B cell (primary cell): ENCODE data around the gene NRAS. TPM values are rescaled to one million over a fixed set of nuclear protein-coding genes. Genes with fewer than 3 reads are reported as not detected.

Source experiments
- ATAC-seq: fragments of 200-7000 bp; cut with Tn5 transposase; one replicate; pipeline ENCODE4 v1.10.0; 2021; ENCODE audit warnings: low read depth, mild to moderate bottlenecking, moderate number of reproducible peaks, moderate library complexity
- CTCF ChIA-PET: fragments of 350-600 bp; sonication (Branson Sonifier 250); formaldehyde crosslinking; loops from one replicate; lab custom pipeline; 2021; ENCODE audit warnings: antibody characterized with exemption, inconsistent platforms; lab: Charles Lee
- POLR2A ChIA-PET: fragments of 350-600 bp; sonication (Branson Sonifier 250); formaldehyde crosslinking; loops from one replicate; lab custom pipeline; 2021; ENCODE audit warnings: antibody characterized with exemption; lab: Charles Lee
- DNase-seq: peaks from one replicate; pipeline ENCODE4 v3.0.0; 2013
- H2AFZ ChIP-seq: 2 replicates; pipeline ENCODE4 v1.6.1; 2012; ENCODE audit warnings: mild to moderate bottlenecking, low read depth, low read length; ENCODE audit not compliant: insufficient read depth, poor library complexity, severe bottlenecking
- H3K27ac ChIP-seq, 2 donors: 1 replicate in 1 of 2; 2 replicates in 1 of 2; pipeline ENCODE4 v1.5.1; 2012 to 2013; ENCODE audit warnings: low read length in 2 of 2, mild to moderate bottlenecking in 2 of 2, moderate library complexity in 1 of 2
- H3K27me3 ChIP-seq, 4 experiments: fragments of 200-600 bp in 1 of 4; sonication (generic) in 1 of 4; replicated peaks in 1 of 4; 1 replicate in 2 of 4; 2 replicates in 2 of 4; pipeline versions ENCODE4 v1.6.1 to v1.7.0; 2013 to 2016; ENCODE audit warnings: low read length in 3 of 4, mild to moderate bottlenecking in 2 of 4, mixed read lengths in 1 of 4, moderate library complexity in 1 of 4; ENCODE audit not compliant: insufficient read depth in 4 of 4, control insufficient read depth in 3 of 4; ENCODE audit errors: control extremely low read depth in 1 of 4
- H3K36me3 ChIP-seq, 2 experiments: replicated peaks in 1 of 2; 1 replicate in 1 of 2; 2 replicates in 1 of 2; pipeline versions ENCODE4 v1.6.1 to v1.7.1; 2013; ENCODE audit warnings: low read length in 1 of 2; ENCODE audit not compliant: insufficient read depth in 2 of 2, control insufficient read depth in 1 of 2; ENCODE audit errors: control extremely low read depth in 1 of 2, extremely low read depth in 1 of 2
- H3K4me1 ChIP-seq, 2 donors: fragments of 200-600 bp in 1 of 2; sonication (generic) in 1 of 2; 1 replicate in 1 of 2; 2 replicates in 1 of 2; pipeline versions ENCODE4 v1.5.1 to v1.6.1; 2013 to 2017; ENCODE audit warnings: low read length in 2 of 2; ENCODE audit not compliant: control insufficient read depth in 2 of 2, insufficient read depth in 2 of 2
- H3K4me2 ChIP-seq: replicated peaks from 2 replicates; pipeline ENCODE3; 2012; ENCODE audit warnings: mild to moderate bottlenecking, low read depth, low read length; ENCODE audit not compliant: poor library complexity, severe bottlenecking
- H3K4me3 ChIP-seq, 5 experiments: fragments of 200-600 bp in 1 of 5; sonication (generic) in 1 of 5; 1 replicate in 3 of 5; 2 replicates in 2 of 5; pipeline versions ENCODE4 v1.5.1 to v1.7.0; 2011 to 2016; ENCODE audit warnings: low read length in 4 of 5, mild to moderate bottlenecking in 4 of 5, low read depth in 2 of 5, control low read depth in 1 of 5, moderate library complexity in 1 of 5; ENCODE audit not compliant: insufficient read depth in 1 of 5; ENCODE audit errors: control extremely low read depth in 1 of 5, extremely low read depth in 1 of 5
- H3K79me2 ChIP-seq: fragments of 200-600 bp; sonication (generic); one replicate; pipeline ENCODE4 v1.6.0; 2016; ENCODE audit warnings: low read length; ENCODE audit not compliant: control insufficient read depth, insufficient read depth
- H3K9ac ChIP-seq: fragments of 200-600 bp; sonication (generic); 2 replicates; pipeline ENCODE4 v1.6.1; 2017; ENCODE audit warnings: mild to moderate bottlenecking, low read length, moderate library complexity
- H3K9me3 ChIP-seq, 3 donors: one replicate each; pipeline versions ENCODE4 v1.6.1 to v1.7.1; 2013; ENCODE audit warnings: low read length in 2 of 3; ENCODE audit not compliant: control insufficient read depth in 2 of 3, insufficient read depth in 1 of 3; ENCODE audit errors: control extremely low read depth in 1 of 3
- H4K20me1 ChIP-seq: 2 replicates; pipeline ENCODE4 v1.6.0; 2012; ENCODE audit warnings: mild to moderate bottlenecking, low read length; ENCODE audit not compliant: insufficient read depth, control insufficient read depth, poor library complexity, severe bottlenecking
- H3K27ac Mint-ChIP-seq: one replicate; pipeline ENCODE4 v1.8.0; 2021; ENCODE audit warnings: mixed read lengths
- H3K27me3 Mint-ChIP-seq: one replicate; pipeline ENCODE4 v1.8.0; 2021; ENCODE audit warnings: mixed read lengths
- H3K4me1 Mint-ChIP-seq: one replicate; pipeline ENCODE4 v1.8.0; 2021; ENCODE audit warnings: mixed read lengths
- H3K4me3 Mint-ChIP-seq: one replicate; pipeline ENCODE4 v1.8.0; 2021; ENCODE audit warnings: mixed read lengths
- H3K9me3 Mint-ChIP-seq: one replicate; pipeline ENCODE4 v1.8.0; 2022; ENCODE audit warnings: mixed read lengths; ENCODE audit not compliant: insufficient read depth
- EZH2 ChIP-seq: IDR thresholded peaks from 2 replicates; pipeline ENCODE4 v1.6.1; 2012; ENCODE audit warnings: borderline replicate concordance, low read depth, mild to moderate bottlenecking, moderate library complexity, low read length; ENCODE audit not compliant: insufficient read depth, poor library complexity, severe bottlenecking
- WGBS: methylation state at CpG from one replicate; pipeline ENCODE4 v1.1.5; 2013; ENCODE audit warnings: missing lambda C conversion rate; ENCODE audit not compliant: insufficient coverage; 5-methylcytosine and 5-hydroxymethylcytosine counted together
- intact Hi-C: fragments of 100-400 bp; cut with micrococcal nuclease; formaldehyde crosslinking; loops from one replicate; pipeline ENCODE4 v1.10.0; 2022
- polyA plus RNA-seq: library from polyadenylated mRNA; depleted of rRNA; stranded (reverse); fragments of >200 nt; gene quantifications from 2 replicates; pipeline ENCODE4 v1.2.3, GENCODE V29; 2012
- total RNA-seq, 2 donors: library from RNA; stranded (reverse); fragments of 120-200 nt in 1 of 2; gene quantifications; 1 replicate in 1 of 2; 2 replicates in 1 of 2; pipeline versions ENCODE4 v1.2.3 to v1.2.4, GENCODE V29; 2013 to 2022
- TF ChIP-seq, protein P1 (sequence below): fragments of 200-600 bp; IDR thresholded peaks from one replicate; pipeline ENCODE4 v1.8.0; 2022; ENCODE audit warnings: antibody characterized with exemption, mild to moderate bottlenecking

The NRAS gene
- total and polyA plus RNA-seq, 2 donors (not counting 1 experiment from before 2014, with no cell fraction given): 9.8 to 35.0 TPM

DNA sequence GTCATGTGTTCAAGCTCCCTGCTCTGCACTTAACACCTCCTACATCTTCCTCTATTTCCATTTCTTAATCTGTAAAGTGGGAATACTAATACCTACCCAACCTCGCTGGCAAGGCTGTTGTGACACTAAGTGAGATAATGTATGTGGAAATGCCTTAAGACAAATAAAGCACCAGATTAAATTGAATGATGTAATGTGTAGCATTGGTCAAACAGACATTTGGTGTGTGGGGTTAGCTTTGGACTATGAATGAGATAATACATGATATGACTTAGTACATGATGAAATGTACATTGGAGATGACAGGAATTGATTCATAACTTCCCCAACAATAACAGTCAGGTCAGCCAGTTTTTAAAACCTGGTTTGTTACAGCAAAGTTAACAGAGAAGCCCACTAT lies 26.4 kb downstream of the NRAS start:
- Mint-ChIP-seq H3K9me3 (no peaks in the 10 kb centered on the region), H3K27ac (no peak overlapping the region), H3K4me3 (no peak overlapping the region), H3K4me1 (no peaks in the 10 kb centered on the region), H3K27me3 (peaks cover 48% of the 10 kb centered on the region)
- Histone ChIP-seq H4K20me1 (no peaks in the 10 kb centered on the region), H3K4me2 (no peak overlapping the region), H2AFZ (no peak overlapping the region), H3K4me1 (no peaks in the 10 kb centered on the region), H3K36me3 (no peaks in the 10 kb centered on the region), H3K4me3 (no peak overlapping the region), H3K9me3 (no peaks in the 10 kb centered on the region), H3K27ac (no peak overlapping the region), H3K9ac (no peak overlapping the region), H3K79me2 (no peaks in the 10 kb centered on the region), H3K27me3 (peaks cover 0 to 15% (median 11%) of the 10 kb centered on the region in 4 experiments)
- DNase-seq (no peak), ATAC-seq (no peak)
- POLR2A ChIA-PET: no interaction called here
- intact Hi-C loops: no loop called here
- CTCF ChIA-PET: no interaction called here
- TF ChIP-seq, protein P1, sequence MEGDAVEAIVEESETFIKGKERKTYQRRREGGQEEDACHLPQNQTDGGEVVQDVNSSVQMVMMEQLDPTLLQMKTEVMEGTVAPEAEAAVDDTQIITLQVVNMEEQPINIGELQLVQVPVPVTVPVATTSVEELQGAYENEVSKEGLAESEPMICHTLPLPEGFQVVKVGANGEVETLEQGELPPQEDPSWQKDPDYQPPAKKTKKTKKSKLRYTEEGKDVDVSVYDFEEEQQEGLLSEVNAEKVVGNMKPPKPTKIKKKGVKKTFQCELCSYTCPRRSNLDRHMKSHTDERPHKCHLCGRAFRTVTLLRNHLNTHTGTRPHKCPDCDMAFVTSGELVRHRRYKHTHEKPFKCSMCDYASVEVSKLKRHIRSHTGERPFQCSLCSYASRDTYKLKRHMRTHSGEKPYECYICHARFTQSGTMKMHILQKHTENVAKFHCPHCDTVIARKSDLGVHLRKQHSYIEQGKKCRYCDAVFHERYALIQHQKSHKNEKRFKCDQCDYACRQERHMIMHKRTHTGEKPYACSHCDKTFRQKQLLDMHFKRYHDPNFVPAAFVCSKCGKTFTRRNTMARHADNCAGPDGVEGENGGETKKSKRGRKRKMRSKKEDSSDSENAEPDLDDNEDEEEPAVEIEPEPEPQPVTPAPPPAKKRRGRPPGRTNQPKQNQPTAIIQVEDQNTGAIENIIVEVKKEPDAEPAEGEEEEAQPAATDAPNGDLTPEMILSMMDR: no peak
- no peak for TF ChIP-seq EZH2
- WGBS: no CpG with 5 or more reads among the region's 1 CpG

DNA sequence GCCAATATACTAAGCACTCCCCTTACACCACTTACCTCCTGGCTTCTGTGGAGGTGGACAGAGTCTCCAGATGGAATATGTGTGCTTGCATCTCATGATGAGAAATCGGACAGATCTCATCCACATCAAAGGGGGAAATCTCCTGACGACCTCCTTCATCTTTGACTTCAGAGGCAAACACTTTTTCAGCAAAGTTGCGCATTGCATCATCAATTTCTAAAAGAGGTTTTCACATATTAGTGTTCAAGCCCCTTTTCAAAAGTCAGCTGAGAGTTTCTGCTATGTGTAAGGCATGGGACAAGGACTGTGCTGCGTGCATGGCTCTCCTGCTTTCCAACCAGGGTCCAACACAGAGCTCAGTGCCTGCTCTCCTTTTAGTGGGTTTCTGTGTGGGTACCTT lies 28.0 kb downstream of the NRAS start:
- no peak overlapping the region for H2AFZ ChIP-seq
- no peaks in the 10 kb centered on the region for H4K20me1 ChIP-seq
- Mint-ChIP-seq H3K27me3 (peaks cover 58% of the 10 kb centered on the region), H3K4me3 (no peak overlapping the region), H3K27ac (no peak overlapping the region), H3K9me3 (no peaks in the 10 kb centered on the region), H3K4me1 (no peaks in the 10 kb centered on the region)
- ChIA-PET POLR2A (no interaction called here), CTCF (no interaction called here)
- peaks cover 0 to 22% (median 12%) of the 10 kb centered on the region in 4 experiments for H3K27me3 ChIP-seq
- 96% methylated on average over 3 of the region's 4 CpGs for WGBS
- no peak overlapping the region for H3K27ac ChIP-seq
- no peaks in the 10 kb centered on the region for H3K79me2 ChIP-seq
- no peak overlapping the region for H3K4me3 ChIP-seq
- TF ChIP-seq EZH2: no peak
- TF ChIP-seq, protein P1: no peak
- H3K4me1 ChIP-seq: no peaks in the 10 kb centered on the region
- H3K36me3 ChIP-seq: no peaks in the 10 kb centered on the region
- no peak for ATAC-seq
- DNase-seq: no peak
- no peak overlapping the region for H3K4me2 ChIP-seq
- intact Hi-C loops: no loop called here
- H3K9ac ChIP-seq: no peak overlapping the region
- no peaks in the 10 kb centered on the region for H3K9me3 ChIP-seq
